HCT116 (cell line): ENCODE results near the gene B4GALT3. TPM values are rescaled to one million over a fixed set of nuclear protein-coding genes. Genes with fewer than 3 reads are reported as not detected.

ENCODE experiments used
- ATAC-seq: fragments of 200-7000 bp; cut with Tn5 transposase; 2 replicates; pipeline ENCODE4 v1.9.1; 2020; ENCODE audit warnings: mild to moderate bottlenecking, moderate library complexity
- BruUV-seq: library from RNA; stranded (reverse); fragments of 400-500 nt; replicated peaks from 2 replicates; lab custom pipeline; 2021; lab: Mats Ljungman, UMichigan
- CTCF ChIA-PET: fragments of 300-600 bp; sonication (Branson Sonifier 250); formaldehyde crosslinking; loops from one replicate; lab custom pipeline; 2021; ENCODE audit warnings: antibody characterized with exemption; lab: Charles Lee
- POLR2A ChIA-PET: fragments of 300-600, 350-600 bp; sonication (Branson Sonifier 250); formaldehyde crosslinking; loops from one replicate; lab custom pipeline; 2021; ENCODE audit warnings: antibody characterized with exemption; lab: Charles Lee
- RAD21 ChIA-PET, 2 experiments: fragments of 300-600 bp; sonication (Branson Sonifier 250); formaldehyde crosslinking; loops; one replicate each; lab custom pipeline; 2023; ENCODE audit warnings: low total read pairs in 2 of 2; ENCODE audit not compliant: uncharacterized antibody in 2 of 2, unreplicated experiment in 2 of 2, low non-redundant PET in 1 of 2; lab: Charles Lee
- DNase-seq: peaks from one replicate; pipeline ENCODE4 v3.0.0-alpha.2; 2010; ENCODE audit warnings: low read depth, low spot score
- H2AFZ ChIP-seq: fragments of 200-600 bp; shearing (Covaris generic), sonication (generic); 2 replicates; pipeline ENCODE4 v1.6.1; 2017; ENCODE audit warnings: low read depth, mixed run types, mixed read lengths, antibody characterized with exemption, low read length; ENCODE audit not compliant: poor library complexity, severe bottlenecking
- H3K27ac ChIP-seq: 2 replicates; pipeline ENCODE4 v1.5.1; 2012; ENCODE audit warnings: low read depth, low read length
- H3K27me3 ChIP-seq: fragments of 200-600 bp; sonication (generic); 2 replicates; pipeline ENCODE4 v1.6.1; 2016; ENCODE audit warnings: mixed run types, low read length, mixed read lengths; ENCODE audit not compliant: insufficient read depth
- H3K36me3 ChIP-seq, 2 experiments: fragments of 200-500 bp in 1 of 2; fragments of 200-600 bp in 1 of 2; sonication (Bioruptor generic) in 1 of 2; sonication (generic) in 1 of 2; 2 replicates each; pipeline versions ENCODE4 v1.5.1 to v1.6.1; 2014 to 2016; ENCODE audit warnings: low read length in 2 of 2, inconsistent platforms in 1 of 2, mixed read lengths in 1 of 2, mixed run types in 1 of 2; ENCODE audit not compliant: insufficient read depth in 2 of 2, control insufficient read depth in 1 of 2
- H3K4me1 ChIP-seq, 2 experiments: fragments of 200-600 bp in 1 of 2; sonication (generic) in 1 of 2; 2 replicates each; pipeline versions ENCODE4 v1.5.1 to v1.6.1; 2012 to 2017; ENCODE audit warnings: low read length in 2 of 2, inconsistent platforms in 1 of 2, mild to moderate bottlenecking in 1 of 2, mixed read lengths in 1 of 2, mixed run types in 1 of 2, moderate library complexity in 1 of 2; ENCODE audit not compliant: insufficient read depth in 2 of 2, control insufficient read depth in 1 of 2
- H3K4me2 ChIP-seq: fragments of 200-600 bp; sonication (generic); 2 replicates; pipeline ENCODE4 v1.6.1; 2017; ENCODE audit warnings: mixed run types, low read length, mixed read lengths
- H3K4me3 ChIP-seq, 2 experiments: fragments of 200-600 bp in 1 of 2; sonication (generic) in 1 of 2; replicated peaks in 1 of 2; 2 replicates each; pipeline ENCODE4 v1.5.1; 2011 to 2016; ENCODE audit warnings: low read length in 2 of 2, control low read depth in 1 of 2, low read depth in 1 of 2, mild to moderate bottlenecking in 1 of 2, mixed read lengths in 1 of 2, mixed run types in 1 of 2
- H3K79me2 ChIP-seq: fragments of 200-600 bp; sonication (generic); 2 replicates; pipeline ENCODE4 v1.6.1; 2017; ENCODE audit warnings: mild to moderate bottlenecking, mixed run types, low read length, moderate library complexity, mixed read lengths; ENCODE audit not compliant: insufficient read depth
- H3K9ac ChIP-seq: fragments of 200-600 bp; sonication (generic); 2 replicates; pipeline ENCODE4 v1.6.1; 2016; ENCODE audit warnings: low read length, mixed read lengths
- H3K9me2 ChIP-seq: fragments of 200-600 bp; sonication (generic), shearing (Covaris generic); 2 replicates; pipeline ENCODE4 v1.6.1; 2017; ENCODE audit warnings: mixed run types, mild to moderate bottlenecking, moderate library complexity; ENCODE audit not compliant: insufficient read depth
- H3K9me3 ChIP-seq, 2 experiments: fragments of 200-500 bp in 1 of 2; fragments of 200-600 bp in 1 of 2; sonication (Bioruptor generic) in 1 of 2; sonication (generic) in 1 of 2; 2 replicates each; pipeline ENCODE4 v1.6.1; 2014 to 2017; ENCODE audit warnings: low read length in 2 of 2, mixed read lengths in 2 of 2, inconsistent platforms in 1 of 2, low read depth in 1 of 2, mild to moderate bottlenecking in 1 of 2, mixed run types in 1 of 2, moderate library complexity in 1 of 2; ENCODE audit not compliant: control insufficient read depth in 1 of 2, insufficient read depth in 1 of 2
- H4K20me1 ChIP-seq: fragments of 200-600 bp; sonication (generic), shearing (Covaris generic); 2 replicates; pipeline ENCODE4 v1.6.1; 2017; ENCODE audit warnings: mixed run types, mild to moderate bottlenecking, moderate library complexity; ENCODE audit not compliant: insufficient read depth
- EGR1 ChIP-seq: IDR thresholded peaks from 2 replicates; pipeline ENCODE4 v1.6.1; 2012; ENCODE audit warnings: low read depth
- ELF1 ChIP-seq: IDR thresholded peaks from 2 replicates; pipeline ENCODE4 v1.6.1; 2012; ENCODE audit warnings: low read depth, borderline replicate concordance
- EZH2 ChIP-seq: fragments of 200-600 bp; sonication (generic); IDR thresholded peaks from 2 replicates; pipeline ENCODE4 v1.6.1; 2017; ENCODE audit warnings: antibody characterized with exemption, mixed run types
- EZH2phosphoT487 ChIP-seq: fragments of 200-600 bp; IDR thresholded peaks from 2 replicates; pipeline ENCODE4 v1.6.1; 2018; ENCODE audit warnings: antibody characterized with exemption, borderline replicate concordance
- FOSL1 ChIP-seq: IDR thresholded peaks from 2 replicates; pipeline ENCODE4 v1.6.1; 2012; ENCODE audit warnings: low read depth
- JUND ChIP-seq: IDR thresholded peaks from 2 replicates; pipeline ENCODE4 v1.6.1; 2012
- POLR2A ChIP-seq: IDR thresholded peaks from 2 replicates; pipeline ENCODE4 v1.7.0; 2011; ENCODE audit warnings: borderline replicate concordance; ENCODE audit not compliant: insufficient read depth, insufficient read length; ENCODE audit errors: extremely low read depth
- RAD21 ChIP-seq: IDR thresholded peaks from 2 replicates; pipeline ENCODE4 v1.6.1; 2012; ENCODE audit warnings: low read depth, mild to moderate bottlenecking
- SIN3A ChIP-seq: IDR thresholded peaks from 2 replicates; pipeline ENCODE4 v1.6.1; 2012; ENCODE audit warnings: low read depth
- SP1 ChIP-seq: IDR thresholded peaks from 2 replicates; pipeline ENCODE4 v1.6.1; 2012; ENCODE audit warnings: low read depth
- SRF ChIP-seq: IDR thresholded peaks from 2 replicates; pipeline ENCODE4 v1.6.1; 2012; ENCODE audit warnings: low read depth
- TCF7L2 ChIP-seq: IDR thresholded peaks from 2 replicates; pipeline ENCODE4 v1.7.0; 2011; ENCODE audit warnings: borderline replicate concordance, inconsistent platforms; ENCODE audit not compliant: insufficient read depth, insufficient read length; ENCODE audit errors: extremely low read depth
- YY1 ChIP-seq: IDR thresholded peaks from 2 replicates; pipeline ENCODE4 v1.6.1; 2011; ENCODE audit warnings: low read length, low read depth, moderate library complexity, mild to moderate bottlenecking; ENCODE audit not compliant: insufficient replicate concordance; ENCODE audit errors: extremely low read depth
- ZNF274 ChIP-seq: fragments of 200-500 bp; sonication (Bioruptor generic); IDR thresholded peaks from 2 replicates; pipeline ENCODE4 v1.6.1; 2014; ENCODE audit warnings: mild to moderate bottlenecking, low read depth, low read length, inconsistent platforms
- intact Hi-C: fragments of 100-400 bp; cut with micrococcal nuclease; formaldehyde crosslinking; loops from 2 replicates; pipeline ENCODE4 v1.10.0; 2022
- total RNA-seq: library from RNA; stranded (reverse); gene quantifications from one replicate; pipeline ENCODE4 v1.2.1, GENCODE V29; 2021; ENCODE audit not compliant: unreplicated experiment
- TF ChIP-seq, protein P1 (sequence below): IDR thresholded peaks from 2 replicates; pipeline ENCODE4 v1.6.1; 2012
- TF ChIP-seq, protein P2 (sequence below): IDR thresholded peaks from 2 replicates; pipeline ENCODE4 v1.6.1; 2012; ENCODE audit warnings: low read depth

B4GALT3 gene
- total RNA-seq, 1 experiment from 2014 or later = 53.7 TPM

- ChIA-PET RAD21 (no interaction called here), POLR2A (no interaction called here), CTCF (no interaction called here)
- Histone ChIP-seq H3K9me3 (no peaks in the 10 kb centered on the region), H3K4me1 (peaks cover 10 to 19% of the 10 kb centered on the region in 2 experiments; a peak in 3 of 4 replicates), H3K9ac (no peak overlapping the region), H3K9me2 (no peaks in the 10 kb centered on the region), H3K4me3 (no peak overlapping the region), H3K27me3 (no peaks in the 10 kb centered on the region), H3K36me3 (peaks cover 21 to 38% of the 10 kb centered on the region in 2 experiments; a peak in 3 of 4 replicates), H3K4me2 (no peak overlapping the region), H3K79me2 (peaks cover 17% of the 10 kb centered on the region), H4K20me1 (no peaks in the 10 kb centered on the region), H3K27ac (no peak overlapping the region), H2AFZ (no peak overlapping the region)
- BruUV-seq = no TSS peak
- DNase-seq (no peak), ATAC-seq (no peak)
- intact Hi-C loops = no loop called here
- TF ChIP-seq, protein P1, sequence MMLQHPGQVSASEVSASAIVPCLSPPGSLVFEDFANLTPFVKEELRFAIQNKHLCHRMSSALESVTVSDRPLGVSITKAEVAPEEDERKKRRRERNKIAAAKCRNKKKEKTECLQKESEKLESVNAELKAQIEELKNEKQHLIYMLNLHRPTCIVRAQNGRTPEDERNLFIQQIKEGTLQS = no peak
- TF ChIP-seq TCF7L2 (no peak), POLR2A (no peak)
- TF ChIP-seq, all 23 proteins: peak for 0
These were observed 2.4 kb downstream of the B4GALT3 start for GRCh38 chr1:161174911-161175310.

GRCh38 chr1:161173711-161174110, 3.6 kb downstream of the B4GALT3 start:
- RAD21 ChIA-PET = no interaction called here
- no peak for ATAC-seq
- no peak overlapping the region for H3K4me3 ChIP-seq
- H3K36me3 ChIP-seq = peaks cover 21 to 38% of the 10 kb centered on the region in 2 experiments; a peak in 3 of 4 replicates
- POLR2A ChIA-PET = no interaction called here
- no peak overlapping the region for H2AFZ ChIP-seq
- no peaks in the 10 kb centered on the region for H3K9me3 ChIP-seq
- H3K4me2 ChIP-seq = no peak overlapping the region
- H3K9me2 ChIP-seq = no peaks in the 10 kb centered on the region
- H3K27ac ChIP-seq = no peak overlapping the region
- H4K20me1 ChIP-seq = no peaks in the 10 kb centered on the region
- H3K9ac ChIP-seq = no peak overlapping the region
- CTCF ChIA-PET = no interaction called here
- TF ChIP-seq SIN3A = no peak
- no peak for TF ChIP-seq POLR2A
- TF ChIP-seq RAD21 = no peak
- no peak for TF ChIP-seq ZNF274
- TF ChIP-seq, protein P2, sequence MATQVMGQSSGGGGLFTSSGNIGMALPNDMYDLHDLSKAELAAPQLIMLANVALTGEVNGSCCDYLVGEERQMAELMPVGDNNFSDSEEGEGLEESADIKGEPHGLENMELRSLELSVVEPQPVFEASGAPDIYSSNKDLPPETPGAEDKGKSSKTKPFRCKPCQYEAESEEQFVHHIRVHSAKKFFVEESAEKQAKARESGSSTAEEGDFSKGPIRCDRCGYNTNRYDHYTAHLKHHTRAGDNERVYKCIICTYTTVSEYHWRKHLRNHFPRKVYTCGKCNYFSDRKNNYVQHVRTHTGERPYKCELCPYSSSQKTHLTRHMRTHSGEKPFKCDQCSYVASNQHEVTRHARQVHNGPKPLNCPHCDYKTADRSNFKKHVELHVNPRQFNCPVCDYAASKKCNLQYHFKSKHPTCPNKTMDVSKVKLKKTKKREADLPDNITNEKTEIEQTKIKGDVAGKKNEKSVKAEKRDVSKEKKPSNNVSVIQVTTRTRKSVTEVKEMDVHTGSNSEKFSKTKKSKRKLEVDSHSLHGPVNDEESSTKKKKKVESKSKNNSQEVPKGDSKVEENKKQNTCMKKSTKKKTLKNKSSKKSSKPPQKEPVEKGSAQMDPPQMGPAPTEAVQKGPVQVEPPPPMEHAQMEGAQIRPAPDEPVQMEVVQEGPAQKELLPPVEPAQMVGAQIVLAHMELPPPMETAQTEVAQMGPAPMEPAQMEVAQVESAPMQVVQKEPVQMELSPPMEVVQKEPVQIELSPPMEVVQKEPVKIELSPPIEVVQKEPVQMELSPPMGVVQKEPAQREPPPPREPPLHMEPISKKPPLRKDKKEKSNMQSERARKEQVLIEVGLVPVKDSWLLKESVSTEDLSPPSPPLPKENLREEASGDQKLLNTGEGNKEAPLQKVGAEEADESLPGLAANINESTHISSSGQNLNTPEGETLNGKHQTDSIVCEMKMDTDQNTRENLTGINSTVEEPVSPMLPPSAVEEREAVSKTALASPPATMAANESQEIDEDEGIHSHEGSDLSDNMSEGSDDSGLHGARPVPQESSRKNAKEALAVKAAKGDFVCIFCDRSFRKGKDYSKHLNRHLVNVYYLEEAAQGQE = no peak
- no peak for TF ChIP-seq EGR1
- TF ChIP-seq ELF1 = no peak
- TF ChIP-seq SRF = no peak
- no peak for TF ChIP-seq FOSL1
- TF ChIP-seq TCF7L2 = no peak
- no peak for TF ChIP-seq YY1
- TF ChIP-seq SP1 = no peak
- no peak for TF ChIP-seq JUND
- no peak for TF ChIP-seq EZH2phosphoT487
- TF ChIP-seq EZH2 = no peak
- peaks cover 10 to 19% of the 10 kb centered on the region in 2 experiments; a peak in 3 of 4 replicates for H3K4me1 ChIP-seq
- BruUV-seq = no TSS peak
- H3K79me2 ChIP-seq = peaks cover 17% of the 10 kb centered on the region
- DNase-seq = no peak
- intact Hi-C loops = no loop called here
- no peaks in the 10 kb centered on the region for H3K27me3 ChIP-seq
